OCI-LY7 (cell line): ENCODE measurements around the gene CRAMP1. TPM values are rescaled to one million over a fixed set of nuclear protein-coding genes. Genes with fewer than 3 reads are reported as not detected.

Source experiments
- BruUV-seq: library from RNA; stranded (reverse); fragments of 400-500 nt; replicated peaks from 2 replicates; lab custom pipeline; 2021; lab: Mats Ljungman, UMichigan
- CTCF ChIA-PET: fragments of 300-600 bp; sonication (Branson Sonifier 250); formaldehyde crosslinking; loops from one replicate; lab custom pipeline; 2022; ENCODE audit warnings: antibody characterized with exemption; ENCODE audit not compliant: unreplicated experiment; lab: Charles Lee
- POLR2A ChIA-PET: fragments of 300-600 bp; sonication (Branson Sonifier 250); formaldehyde crosslinking; loops from one replicate; lab custom pipeline; 2022; ENCODE audit warnings: antibody characterized with exemption; lab: Charles Lee
- DNase-seq: peaks from one replicate; pipeline ENCODE4 v3.0.0-alpha.2; 2015; ENCODE audit warnings: low spot score
- H2AFZ ChIP-seq: fragments of 200-600 bp; sonication (generic), shearing (Covaris generic); 2 replicates; pipeline ENCODE4 v1.6.1; 2014; ENCODE audit warnings: mild to moderate bottlenecking, antibody characterized with exemption, low read length, moderate library complexity
- H3K27ac ChIP-seq: fragments of 200-600 bp; sonication (generic); 2 replicates; pipeline ENCODE4 v1.5.1; 2014; ENCODE audit warnings: mixed run types, low read depth, mild to moderate bottlenecking, moderate library complexity, low read length, inconsistent platforms; ENCODE audit not compliant: poor library complexity, severe bottlenecking
- H3K36me3 ChIP-seq: fragments of 200-600 bp; sonication (generic); 2 replicates; pipeline ENCODE4 v1.6.1; 2014; ENCODE audit warnings: mild to moderate bottlenecking, antibody characterized with exemption, low read length, moderate library complexity, mixed read lengths; ENCODE audit not compliant: insufficient read depth
- H3K4me1 ChIP-seq: fragments of 200-600 bp; sonication (generic); 2 replicates; pipeline ENCODE4 v1.5.1; 2014; ENCODE audit warnings: mild to moderate bottlenecking, low read length; ENCODE audit not compliant: insufficient read depth, poor library complexity, severe bottlenecking
- H3K4me2 ChIP-seq: fragments of 200-600 bp; sonication (generic); 2 replicates; pipeline ENCODE4 v1.6.1; 2014; ENCODE audit warnings: mild to moderate bottlenecking, low read length
- H3K4me3 ChIP-seq: fragments of 200-600 bp; sonication (generic); 2 replicates; pipeline ENCODE4 v1.5.1; 2014; ENCODE audit warnings: mild to moderate bottlenecking, low read depth, low read length; ENCODE audit not compliant: poor library complexity, severe bottlenecking
- H3K79me2 ChIP-seq: fragments of 200-600 bp; sonication (generic); 2 replicates; pipeline ENCODE4 v1.6.1; 2016; ENCODE audit warnings: low read depth, mild to moderate bottlenecking, low read length, moderate library complexity, mixed read lengths; ENCODE audit not compliant: insufficient read depth
- H3K9me2 ChIP-seq: fragments of 200-600 bp; sonication (generic); 2 replicates; pipeline ENCODE4 v1.6.1; 2016; ENCODE audit warnings: mild to moderate bottlenecking, low read length, mixed read lengths; ENCODE audit not compliant: insufficient read depth
- H3K9me3 ChIP-seq: fragments of 200-600 bp; sonication (generic); 2 replicates; pipeline ENCODE4 v1.6.1; 2014; ENCODE audit warnings: mild to moderate bottlenecking, mixed run types, low read length, mixed read lengths
- H4K20me1 ChIP-seq: fragments of 200-600 bp; sonication (generic); 2 replicates; pipeline ENCODE4 v1.6.1; 2014; ENCODE audit warnings: mild to moderate bottlenecking, antibody characterized with exemption, low read length, moderate library complexity, mixed read lengths; ENCODE audit not compliant: insufficient read depth
- EZH2phosphoT487 ChIP-seq: fragments of 200-600 bp; sonication (generic); IDR thresholded peaks from 2 replicates; pipeline ENCODE4 v1.6.1; 2018; ENCODE audit warnings: low read depth, borderline replicate concordance, mild to moderate bottlenecking, mixed run types, antibody characterized with exemption, low read length, moderate library complexity, mixed read lengths
- intact Hi-C: fragments of 100-400 bp; cut with micrococcal nuclease; formaldehyde crosslinking; loops from one replicate; pipeline ENCODE4 v1.10.0; 2022; ENCODE audit not compliant: unreplicated experiment
- total RNA-seq, 2 experiments: library from RNA; depleted of rRNA in 1 of 2; stranded (reverse); fragments of >200 nt in 1 of 2; shearing (Covaris generic) in 1 of 2; gene quantifications; 2 replicates each; pipeline ENCODE4 v1.2.3, GENCODE V29; 2014 to 2022
- TF ChIP-seq, protein P1 (sequence below): fragments of 200-600 bp; sonication (generic); conservative IDR thresholded peaks from 2 replicates; pipeline ENCODE4 v1.5.1; 2014; ENCODE audit warnings: mild to moderate bottlenecking, antibody characterized with exemption, low read length, moderate library complexity, mixed read lengths

CRAMP1 gene
- total RNA-seq, 2 experiments from 2014 or later = 10.5 to 33.6 TPM

DNA sequence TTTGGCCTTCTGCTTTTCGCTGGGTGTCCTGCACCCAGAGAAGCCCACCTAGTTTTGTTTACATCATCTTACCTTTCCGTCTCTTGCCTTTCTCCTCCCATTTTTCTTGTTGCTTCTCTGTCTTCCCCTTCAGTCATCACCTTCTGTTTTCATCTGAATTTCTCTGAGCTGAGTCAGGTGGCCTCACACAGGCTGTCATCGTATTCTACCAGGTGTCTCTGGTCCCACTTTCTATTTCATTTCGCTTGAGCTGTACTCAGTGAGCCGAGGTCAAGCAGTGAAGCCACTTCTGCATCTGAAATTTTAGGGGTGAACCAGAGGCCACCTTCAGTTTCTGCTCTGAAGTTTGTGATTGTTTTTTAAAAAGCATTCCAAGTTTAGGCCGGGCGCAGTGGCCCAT is 9.7 kb downstream of the CRAMP1 start:
- intact Hi-C loops = no loop called here
- H2AFZ ChIP-seq = no peak overlapping the region
- peaks cover 53% of the 10 kb centered on the region for H3K36me3 ChIP-seq
- no peaks in the 10 kb centered on the region for H4K20me1 ChIP-seq
- H3K9me3 ChIP-seq = no peaks in the 10 kb centered on the region
- no peaks in the 10 kb centered on the region for H3K9me2 ChIP-seq
- ChIA-PET POLR2A (no interaction called here), CTCF (no interaction called here)
- H3K27ac ChIP-seq = no peak overlapping the region
- no peaks in the 10 kb centered on the region for H3K4me1 ChIP-seq
- no peak overlapping the region; the same call in 1 of the 2 replicates for H3K4me2 ChIP-seq
- TF ChIP-seq, protein P1, sequence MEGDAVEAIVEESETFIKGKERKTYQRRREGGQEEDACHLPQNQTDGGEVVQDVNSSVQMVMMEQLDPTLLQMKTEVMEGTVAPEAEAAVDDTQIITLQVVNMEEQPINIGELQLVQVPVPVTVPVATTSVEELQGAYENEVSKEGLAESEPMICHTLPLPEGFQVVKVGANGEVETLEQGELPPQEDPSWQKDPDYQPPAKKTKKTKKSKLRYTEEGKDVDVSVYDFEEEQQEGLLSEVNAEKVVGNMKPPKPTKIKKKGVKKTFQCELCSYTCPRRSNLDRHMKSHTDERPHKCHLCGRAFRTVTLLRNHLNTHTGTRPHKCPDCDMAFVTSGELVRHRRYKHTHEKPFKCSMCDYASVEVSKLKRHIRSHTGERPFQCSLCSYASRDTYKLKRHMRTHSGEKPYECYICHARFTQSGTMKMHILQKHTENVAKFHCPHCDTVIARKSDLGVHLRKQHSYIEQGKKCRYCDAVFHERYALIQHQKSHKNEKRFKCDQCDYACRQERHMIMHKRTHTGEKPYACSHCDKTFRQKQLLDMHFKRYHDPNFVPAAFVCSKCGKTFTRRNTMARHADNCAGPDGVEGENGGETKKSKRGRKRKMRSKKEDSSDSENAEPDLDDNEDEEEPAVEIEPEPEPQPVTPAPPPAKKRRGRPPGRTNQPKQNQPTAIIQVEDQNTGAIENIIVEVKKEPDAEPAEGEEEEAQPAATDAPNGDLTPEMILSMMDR = no peak
- TF ChIP-seq EZH2phosphoT487 = no peak
- no peak for DNase-seq
- BruUV-seq = no TSS peak
- no peaks in the 10 kb centered on the region for H3K79me2 ChIP-seq
- H3K4me3 ChIP-seq = no peak overlapping the region

DNA sequence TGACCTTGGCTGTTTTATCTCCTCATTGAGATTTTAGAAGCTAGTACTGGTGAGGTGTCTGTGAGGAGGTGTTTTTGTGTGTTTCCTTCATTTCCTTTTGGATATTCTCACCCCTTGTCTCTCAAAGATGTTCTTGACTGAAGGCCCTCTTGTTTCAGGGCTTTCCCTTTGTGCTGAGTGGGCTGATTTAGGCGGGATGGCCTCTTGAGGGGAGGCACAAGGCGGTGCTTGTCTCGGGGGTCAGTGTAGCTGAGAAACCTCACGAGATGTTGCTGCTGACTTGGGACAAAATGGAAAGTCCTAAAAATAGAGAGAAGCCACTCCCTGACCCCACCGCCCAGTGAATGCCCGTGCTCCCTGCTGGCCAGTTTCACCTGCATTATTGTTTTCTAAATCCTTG is 14.2 kb downstream of the CRAMP1 start:
- H3K9me2 ChIP-seq = no peaks in the 10 kb centered on the region
- no peak for DNase-seq
- no peak overlapping the region for H3K4me2 ChIP-seq
- H2AFZ ChIP-seq = no peak overlapping the region
- ChIA-PET CTCF (no interaction called here), POLR2A (no interaction called here)
- no peak for TF ChIP-seq EZH2phosphoT487
- TF ChIP-seq, protein P1 = no peak
- H4K20me1 ChIP-seq = no peaks in the 10 kb centered on the region
- no peaks in the 10 kb centered on the region for H3K9me3 ChIP-seq
- BruUV-seq = no TSS peak
- H3K36me3 ChIP-seq = peaks cover 59% of the 10 kb centered on the region; the same call in 1 of the 2 replicates
- no peaks in the 10 kb centered on the region for H3K4me1 ChIP-seq
- H3K4me3 ChIP-seq = no peak overlapping the region
- no peak overlapping the region for H3K27ac ChIP-seq
- intact Hi-C loops = no loop called here
- no peaks in the 10 kb centered on the region for H3K79me2 ChIP-seq

DNA sequence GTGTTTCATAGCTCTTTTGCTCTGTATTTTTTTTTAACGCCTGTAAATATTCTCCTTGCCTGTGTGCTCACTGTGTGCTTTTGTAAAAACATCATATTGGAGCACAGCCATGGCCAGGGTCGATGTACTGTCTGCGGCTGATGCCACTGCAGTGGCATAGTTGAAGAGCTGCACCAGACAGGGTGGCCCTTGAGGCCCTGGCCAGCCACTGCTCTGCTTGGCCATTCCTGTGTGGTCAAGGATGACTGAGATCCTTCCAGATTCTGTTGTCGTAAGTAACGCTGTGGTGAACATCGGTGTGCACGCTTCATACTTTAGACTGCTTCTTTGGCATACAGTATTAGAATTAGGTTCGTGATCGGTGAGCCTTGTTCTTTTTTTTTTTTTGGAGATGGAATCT is 14.6 kb downstream of the CRAMP1 start:
- Histone ChIP-seq H3K9me3 (no peaks in the 10 kb centered on the region), H3K9me2 (no peaks in the 10 kb centered on the region), H4K20me1 (no peaks in the 10 kb centered on the region), H3K4me3 (no peak overlapping the region), H3K4me1 (no peaks in the 10 kb centered on the region), H3K79me2 (no peaks in the 10 kb centered on the region), H3K4me2 (no peak overlapping the region), H2AFZ (no peak overlapping the region), H3K36me3 (peaks cover 62% of the 10 kb centered on the region; the same call in 1 of the 2 replicates), H3K27ac (no peak overlapping the region)
- intact Hi-C loops = no loop called here
- no TSS peak for BruUV-seq
- ChIA-PET POLR2A (no interaction called here), CTCF (no interaction called here)
- TF ChIP-seq, protein P1 = no peak
- TF ChIP-seq EZH2phosphoT487 = no peak
- no peak for DNase-seq
